ENCODE data around the gene CPNE7.
"Not testable (repeated sequence)": the region's sequence is repeated elsewhere in the genome, so short reads cannot be mapped to it uniquely, and the experiment has no call there.

CPNE7 gene

GRCh38 chr16:89586218-89586617, 10.7 kb downstream of the CPNE7 start:
- DNase-seq, result no peak

DNA sequence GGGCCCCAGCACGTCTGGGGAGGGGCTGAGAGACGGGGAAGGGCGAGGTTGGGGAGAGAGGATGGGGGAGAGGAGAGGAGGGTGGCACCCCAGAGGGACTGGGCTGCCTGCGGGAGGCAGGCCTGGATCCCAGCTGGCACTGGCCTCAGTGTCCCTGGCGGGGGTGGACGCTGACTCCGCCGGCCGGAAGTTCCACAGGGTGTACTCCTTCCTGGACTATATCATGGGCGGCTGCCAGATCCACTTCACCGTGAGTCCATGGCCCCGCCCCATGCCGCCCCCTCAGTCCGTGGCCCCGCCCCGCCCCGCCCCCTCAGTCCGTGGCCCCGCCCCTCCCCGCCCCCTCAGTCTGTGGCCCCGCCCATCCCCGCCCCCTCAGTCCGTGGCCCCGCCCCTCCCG, 11.3 kb downstream of the CPNE7 start:
- no peak for DNase-seq

DNA sequence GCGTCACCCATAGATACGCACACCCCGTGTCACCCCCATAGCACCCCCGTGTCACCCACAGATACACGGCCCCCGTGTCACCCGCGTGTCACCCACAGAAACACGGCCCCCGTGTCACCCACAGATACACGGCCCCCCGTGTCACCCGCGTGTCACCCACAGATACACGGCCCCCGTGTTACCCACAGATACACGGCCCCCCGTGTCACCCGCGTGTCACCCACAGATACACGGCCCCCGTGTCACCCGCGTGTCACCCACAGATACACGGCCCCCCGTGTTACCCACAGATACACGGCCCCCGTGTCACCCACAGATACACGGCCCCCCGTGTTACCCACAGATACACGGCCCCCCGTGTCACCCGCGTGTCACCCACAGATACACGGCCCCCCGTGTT, 12.1 kb downstream of the CPNE7 start:
- not testable (repeated sequence) for DNase-seq

DNA sequence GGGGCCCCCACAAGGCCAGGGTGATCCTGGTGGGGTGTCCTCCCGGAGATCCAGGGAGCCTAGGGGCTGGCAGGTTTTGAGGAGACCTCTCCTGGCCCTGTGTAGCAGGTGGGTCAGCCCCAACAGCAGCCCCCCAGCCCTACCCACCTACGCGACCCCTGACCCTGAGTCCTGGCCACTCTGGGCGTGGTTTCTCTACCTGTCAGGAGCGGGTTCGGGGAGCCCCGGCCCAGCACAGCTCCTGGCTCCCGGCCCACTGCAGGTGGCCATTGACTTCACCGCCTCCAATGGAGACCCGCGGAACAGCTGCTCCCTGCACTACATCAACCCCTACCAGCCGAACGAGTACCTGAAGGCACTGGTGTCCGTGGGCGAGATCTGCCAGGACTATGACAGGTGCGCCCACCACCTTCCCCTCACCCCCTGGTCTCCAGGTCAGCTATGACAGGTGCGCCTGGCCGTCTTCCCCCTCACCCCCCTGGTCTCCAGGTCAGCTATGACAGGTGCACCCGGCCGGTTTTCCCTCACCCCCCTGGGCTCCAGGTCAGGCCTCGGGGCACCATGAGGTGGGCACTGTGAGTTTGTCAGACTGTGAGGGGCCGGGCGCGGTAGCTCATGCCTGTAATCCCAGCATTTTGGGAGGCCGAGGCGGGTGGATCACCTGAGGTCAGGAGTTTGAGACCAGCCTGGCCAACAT, 13.0 kb downstream of the CPNE7 start:
- DNase-seq, result no peak

DNA sequence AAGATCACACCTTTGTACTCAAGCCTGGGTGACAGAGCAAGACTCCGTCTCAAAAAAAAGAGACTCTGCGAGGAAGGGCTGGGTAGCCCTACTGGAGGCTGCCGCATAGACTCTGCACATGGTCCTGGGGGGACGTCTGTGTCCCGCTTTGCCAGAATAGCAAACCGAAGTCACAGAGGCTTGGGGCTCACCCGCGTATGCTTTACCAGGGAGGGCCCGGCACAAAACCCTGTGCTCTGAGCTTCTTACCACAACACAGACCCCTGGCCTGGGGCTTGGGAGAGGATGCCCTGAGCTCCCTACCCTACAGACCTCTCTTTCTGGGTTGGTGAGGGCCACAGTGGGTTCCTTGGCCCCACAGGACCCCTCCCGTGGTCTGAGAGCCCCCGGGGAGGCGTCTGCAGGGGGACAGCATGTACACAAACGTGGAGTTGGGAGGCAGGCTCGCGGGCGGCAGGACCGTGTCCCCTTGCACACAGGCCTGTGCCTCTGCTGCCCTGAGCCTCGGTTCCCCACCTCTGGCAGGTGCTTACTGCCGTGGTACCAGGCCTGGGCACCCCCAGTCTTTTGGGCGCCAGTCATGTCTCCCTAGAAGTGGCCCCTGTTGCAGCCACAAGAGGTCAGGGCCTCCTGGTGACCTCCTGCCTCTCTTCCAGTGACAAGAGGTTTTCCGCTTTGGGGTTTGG, 13.8 kb downstream of the CPNE7 start:
- DNase-seq, result no peak

DNA sequence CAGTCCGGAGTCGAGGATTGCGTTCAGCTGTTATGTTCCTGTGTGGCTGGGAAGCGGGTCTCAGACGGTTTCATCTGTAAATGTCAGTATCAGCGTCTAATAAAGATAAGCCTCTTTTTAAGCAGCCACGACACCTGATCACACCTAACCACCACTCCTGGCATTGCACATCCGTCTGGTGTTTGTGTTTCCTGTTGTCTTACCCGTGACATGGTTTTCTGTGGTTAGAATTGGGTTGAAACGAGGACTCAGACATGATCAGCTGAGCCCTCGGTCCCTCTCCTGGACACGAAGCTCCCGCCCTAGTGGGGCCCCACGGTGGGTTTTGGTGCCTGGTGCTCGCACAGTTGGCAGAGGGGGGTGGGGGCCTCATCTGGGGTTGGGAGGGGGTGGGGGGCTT, 18.3 kb downstream of the CPNE7 start:
- peak; percentile 36 to 37 for DNase-seq

DNA sequence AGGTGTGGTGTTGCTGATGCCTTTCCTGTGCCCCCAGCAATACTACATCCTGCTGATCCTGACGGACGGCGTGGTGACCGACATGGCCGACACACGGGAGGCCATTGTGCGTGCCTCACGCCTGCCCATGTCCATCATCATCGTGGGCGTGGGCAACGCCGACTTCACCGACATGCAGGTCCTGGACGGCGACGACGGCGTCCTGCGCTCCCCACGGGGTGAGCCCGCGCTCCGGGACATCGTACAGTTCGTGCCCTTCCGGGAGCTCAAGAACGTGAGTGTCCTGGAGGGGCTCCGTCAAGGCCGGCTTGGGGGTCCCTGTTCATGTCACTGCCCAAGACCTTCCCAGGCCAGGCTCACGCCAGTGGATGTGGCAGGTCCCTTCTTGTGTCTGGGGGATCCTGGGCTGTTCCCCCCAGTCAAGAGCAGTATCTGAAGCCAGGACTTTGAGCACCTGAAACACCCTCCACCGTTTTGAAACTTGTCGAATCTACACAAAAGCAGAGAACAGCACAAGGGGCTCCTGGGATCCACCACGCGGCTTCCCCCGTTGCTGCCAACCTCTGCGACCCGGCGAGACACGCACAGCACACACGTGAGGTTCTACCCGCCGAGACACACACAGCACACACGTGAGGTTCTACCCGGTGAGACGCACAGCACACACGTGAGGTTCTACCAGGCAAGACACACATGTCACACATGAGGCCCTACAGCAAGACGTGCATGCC, 19.9 kb downstream of the CPNE7 start:
- DNase-seq, result no peak

GRCh38 chr16:89596061-89596689, 20.6 kb downstream of the CPNE7 start:
- DNase-seq, result no peak

- no peak for DNase-seq
Measured at GRCh38 chr16:89596957-89597649, 21.5 kb downstream of the CPNE7 start.

- no peak for DNase-seq
Measured at GRCh38 chr16:89598199-89598598, 22.6 kb downstream of the CPNE7 start.

DNA sequence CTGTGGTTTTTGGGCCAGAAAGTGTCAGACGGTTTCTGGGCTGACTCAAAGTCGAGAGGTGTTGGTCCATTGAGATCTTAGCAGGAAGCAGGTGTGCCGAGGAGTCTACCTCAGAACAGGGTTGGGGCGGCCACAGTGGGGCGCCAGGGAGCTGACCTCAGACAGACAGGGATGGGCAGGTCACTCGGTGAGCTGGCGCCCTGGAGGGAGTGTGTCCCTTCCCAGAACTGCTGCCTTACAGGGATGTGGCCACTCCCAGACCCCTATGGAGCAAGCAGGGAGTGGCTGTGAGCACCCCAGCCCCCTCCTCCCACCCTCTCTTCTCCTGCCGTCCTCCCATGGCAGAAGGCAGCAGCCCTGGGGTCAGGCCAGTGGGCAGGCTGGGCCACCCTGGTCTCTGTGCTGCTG, 23.9 kb downstream of the CPNE7 start:
- peak in 1 of 2 donors; percentile 28 for DNase-seq

DNA sequence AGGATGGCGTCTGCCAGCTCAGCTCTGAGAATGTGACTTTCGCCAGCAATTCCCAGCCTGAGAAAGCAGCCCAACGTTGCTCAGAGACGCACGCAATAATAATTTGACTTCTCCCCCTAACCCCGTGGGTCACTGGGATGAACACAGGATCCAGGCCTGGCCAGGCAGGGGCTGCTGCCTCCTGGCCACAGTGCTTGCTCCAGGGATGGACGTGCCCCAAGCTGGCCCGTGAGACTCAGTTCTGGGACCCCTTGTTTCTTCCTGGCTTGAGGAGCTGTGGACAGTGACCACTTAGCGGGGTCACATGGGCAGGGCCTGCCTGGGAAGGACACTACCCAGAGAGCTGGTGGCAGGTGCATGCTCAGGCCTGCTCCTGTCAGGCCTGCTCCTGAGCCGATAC, 24.3 kb downstream of the CPNE7 start:
- DNase-seq, result no peak

DNA sequence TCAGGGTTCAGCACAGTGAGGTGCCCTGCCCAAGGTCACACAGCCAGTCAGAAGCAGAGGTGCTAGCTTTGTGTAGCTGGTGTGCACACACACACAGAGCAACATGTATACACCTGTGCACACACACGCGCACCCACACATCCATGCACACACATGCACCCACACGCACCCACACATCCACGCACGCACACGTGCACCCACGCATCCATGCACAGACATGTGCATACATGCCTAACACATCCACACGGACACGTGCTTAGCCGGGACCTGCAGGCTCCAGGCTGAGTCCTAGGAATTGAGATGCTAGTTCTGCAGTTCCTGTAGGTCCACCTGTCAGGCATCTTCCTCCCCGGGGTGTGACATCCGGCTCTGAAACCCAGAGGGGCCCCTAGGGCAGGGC, 24.9 kb downstream of the CPNE7 start:
- DNase-seq, result no peak

GRCh38 chr16:89600956-89601355, 25.4 kb downstream of the CPNE7 start:
- no peak for DNase-seq

GRCh38 chr16:89601906-89602272, 26.3 kb downstream of the CPNE7 start:
- DNase-seq, result no peak

DNA sequence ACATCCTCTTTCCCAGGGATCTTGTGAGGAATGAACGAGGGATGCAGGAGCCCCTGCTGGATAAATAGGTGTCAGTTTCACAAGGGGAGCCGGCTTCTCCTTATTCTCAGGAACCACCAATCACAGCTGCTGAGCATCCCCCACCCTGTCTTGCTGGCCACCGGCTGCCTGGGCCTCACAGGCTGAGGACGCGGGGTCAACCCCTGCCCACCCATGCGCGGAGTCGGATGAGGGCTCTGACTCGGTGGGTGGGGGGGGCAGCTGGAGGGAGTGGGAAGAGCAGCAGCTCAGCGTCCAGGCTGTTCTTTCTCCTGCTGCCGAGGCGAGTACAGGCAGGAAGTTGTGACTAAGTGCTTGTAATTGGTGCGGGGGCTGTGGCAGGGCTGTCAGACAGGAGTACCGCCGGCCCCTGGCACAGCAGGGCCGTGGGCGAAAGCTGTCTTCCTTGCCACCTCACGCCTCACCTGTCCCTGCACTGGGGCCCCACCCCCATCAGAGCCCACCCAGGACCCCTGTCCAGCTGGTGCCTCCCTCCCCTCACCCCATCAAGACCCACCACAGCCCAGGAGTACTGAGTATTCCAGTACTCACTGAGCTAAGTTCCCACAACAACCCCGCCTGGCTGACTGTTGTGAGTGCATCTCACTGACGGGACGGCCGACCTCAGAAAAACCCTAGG, 26.9 kb downstream of the CPNE7 start:
- DNase-seq, result peak; percentile 74 to 77

DNA sequence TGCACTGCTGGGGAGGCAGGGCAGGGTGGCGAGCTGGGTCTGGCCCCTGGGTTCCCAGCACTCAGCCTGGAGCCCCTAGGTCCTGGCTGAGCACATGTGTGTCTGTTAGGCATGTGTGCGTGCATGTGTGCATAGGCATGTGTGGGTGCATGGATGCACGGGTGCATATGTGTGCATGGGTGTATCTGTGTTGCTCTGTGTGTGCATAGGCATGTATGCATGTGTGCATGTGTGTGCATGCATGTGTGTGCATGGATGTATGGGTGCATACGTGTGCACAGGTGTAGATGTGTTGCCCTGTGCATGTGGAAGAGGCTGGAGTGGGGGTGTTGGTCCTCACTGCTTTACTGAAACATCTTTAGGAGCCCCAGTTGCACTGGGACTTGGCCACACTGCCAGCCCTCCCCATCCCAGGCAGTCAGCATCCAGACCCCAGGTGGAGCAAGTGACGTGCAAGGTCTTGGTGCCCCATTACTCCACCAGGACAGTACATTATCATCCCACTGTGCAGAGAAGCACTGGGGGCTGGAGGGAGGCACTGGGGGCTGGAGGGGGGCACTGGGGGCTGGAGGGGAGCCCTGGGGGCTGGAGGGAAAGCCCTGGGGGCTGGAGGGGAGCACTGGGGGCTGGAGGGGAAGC, 27.5 kb downstream of the CPNE7 start:
- no peak for DNase-seq

GRCh38 chr16:89604764-89605163, 29.2 kb downstream of the CPNE7 start:
- DNase-seq, result no peak

DNA sequence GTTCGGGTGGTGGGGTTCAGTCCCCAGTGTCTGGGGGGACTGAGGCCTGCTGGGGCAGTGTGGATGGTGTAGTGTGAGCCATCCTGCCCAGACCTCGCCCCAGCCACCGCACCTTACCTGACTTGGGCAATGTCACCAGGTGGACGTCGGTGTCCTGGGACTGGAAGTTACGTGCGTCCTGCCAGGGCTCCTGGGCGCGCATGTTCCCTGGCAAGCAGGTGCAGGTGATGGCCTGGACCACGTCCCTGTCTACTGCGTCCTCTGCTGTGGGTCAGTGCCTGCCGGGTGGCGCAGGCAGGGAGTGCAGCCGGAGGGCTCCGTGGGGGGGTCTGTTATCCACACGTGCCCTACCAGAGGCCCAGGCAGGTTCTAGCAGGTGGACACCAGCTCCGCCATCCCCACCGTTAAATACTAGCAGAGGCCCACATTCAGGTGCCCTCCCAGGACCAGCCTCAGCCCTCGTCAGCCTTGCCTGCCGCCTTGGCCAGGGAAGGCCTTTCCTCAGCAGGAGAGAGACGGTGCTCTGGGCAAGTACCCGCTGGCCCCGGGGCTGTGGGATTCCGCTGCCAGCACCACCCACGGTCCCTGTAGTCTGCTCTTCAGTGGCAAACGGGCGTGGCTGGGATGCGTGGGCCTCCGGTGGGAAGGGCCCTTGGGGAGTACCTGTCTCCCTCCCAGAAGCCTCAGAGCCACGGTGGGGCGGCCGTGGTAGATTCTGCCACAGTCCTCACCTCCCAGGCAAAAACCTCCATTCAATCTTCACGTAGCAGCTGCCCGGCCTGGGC, 29.8 kb downstream of the CPNE7 start:
- DNase-seq, result no peak

GRCh38 chr16:89606006-89606405, 30.4 kb downstream of the CPNE7 start:
- DNase-seq, result no peak

DNA sequence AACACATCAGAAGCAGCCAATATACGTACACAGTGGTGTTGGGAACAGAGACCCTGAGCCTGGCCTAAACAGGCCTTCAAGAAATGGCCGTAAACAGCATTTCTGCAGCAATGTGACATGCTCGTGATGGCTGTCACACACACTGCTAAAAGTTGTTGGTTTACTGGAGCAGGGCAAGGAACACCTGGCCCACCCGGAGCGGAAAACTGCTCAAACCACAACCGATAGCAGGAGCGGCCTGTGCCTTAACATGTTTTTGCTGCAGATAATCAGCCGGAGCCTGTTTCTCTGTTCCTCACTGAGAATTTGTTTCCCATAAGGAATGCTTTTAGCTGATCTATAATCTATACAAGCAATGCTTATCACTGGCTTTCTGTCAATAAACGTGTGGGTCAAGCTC, 31.9 kb downstream of the CPNE7 start:
- no peak for DNase-seq
